Transverse colon (tissue), 4 donors: ENCODE results near the gene MRPS9. TPM values are rescaled to one million over a fixed set of nuclear protein-coding genes. Genes with fewer than 3 reads are reported as not detected.
A peak's percentile ranks its signal among the peaks of the same experiment; 100 is the strongest.

Source experiments
- DNase-seq: peaks from one replicate; pipeline ENCODE4 v3.0.0-alpha.2; 2019
- H3K27ac ChIP-seq, 4 donors: fragments of 200-600 bp; sonication (generic); 2 replicates each; pipeline ENCODE4 v1.5.1; 2016 to 2018; ENCODE audit warnings: inconsistent platforms in 4 of 4
- H3K27me3 ChIP-seq: fragments of 200-600 bp; sonication (generic); 2 replicates; pipeline ENCODE4 v1.5.1; 2017; ENCODE audit warnings: inconsistent platforms
- H3K36me3 ChIP-seq, 4 donors: fragments of 200-600 bp; sonication (generic); 2 replicates each; pipeline ENCODE4 v1.5.1; 2017 to 2019; ENCODE audit warnings: inconsistent platforms in 4 of 4
- H3K4me1 ChIP-seq, 4 donors: fragments of 200-600 bp; sonication (generic); 2 replicates each; pipeline ENCODE4 v1.5.1; 2017 to 2020; ENCODE audit warnings: inconsistent platforms in 4 of 4
- H3K4me3 ChIP-seq, 4 donors: fragments of 200-600 bp; sonication (generic); 1 replicate in 1 of 4; 2 replicates in 3 of 4; pipeline versions ENCODE4 v1.5.1 to v1.6.1; 2017 to 2019; ENCODE audit warnings: inconsistent platforms in 4 of 4
- H3K9me3 ChIP-seq, 2 donors: fragments of 200-600 bp; sonication (generic); 2 replicates each; pipeline ENCODE4 v1.5.1; 2017 to 2019; ENCODE audit warnings: inconsistent platforms in 2 of 2
- CTCF ChIP-seq, 5 experiments: fragments of 200-600 bp in 3 of 5; fragments of 450-650 bp in 2 of 5; sonication (generic) in 3 of 5; IDR thresholded peaks; 1 replicate in 2 of 5; 2 replicates in 3 of 5; pipeline ENCODE4 v1.5.1; 2016 to 2017; ENCODE audit warnings: antibody characterized with exemption in 5 of 5, inconsistent platforms in 3 of 5, mild to moderate bottlenecking in 2 of 5, moderate library complexity in 1 of 5
- EP300 ChIP-seq: sonication (generic); formaldehyde crosslinking; IDR thresholded peaks from one replicate; pipeline ENCODE4 v1.6.1; 2017; ENCODE audit warnings: antibody characterized with exemption, low read depth
- POLR2A ChIP-seq: fragments of 450-650 bp; IDR thresholded peaks from one replicate; pipeline ENCODE4 v1.6.1; 2016; ENCODE audit warnings: antibody characterized with exemption, mild to moderate bottlenecking, moderate library complexity
- POLR2AphosphoS5 ChIP-seq, 3 donors: sonication (generic); formaldehyde crosslinking; IDR thresholded peaks; one replicate each; pipeline ENCODE4 v1.6.1; 2016; ENCODE audit warnings: antibody characterized with exemption in 3 of 3
- WGBS, 2 donors: methylation state at CpG; one replicate each; pipeline ENCODE4 v1.1.5; 2018; ENCODE audit warnings: low coverage in 1 of 2; 5-methylcytosine and 5-hydroxymethylcytosine counted together
- in situ Hi-C, 4 donors: fragments of 200-750 bp; cut with MboI; loops; one replicate each; pipeline versions ENCODE4 v1.15.0 to v1.15.1; 2017; ENCODE audit warnings: low sequenced_read_pairs in 3 of 4, low pct_ligation_motif_present in 1 of 4, low pct_unique_long_range_greater_than_20kb in 1 of 4
- intact Hi-C: fragments of 100-400 bp; cut with DNase I; formaldehyde crosslinking; loops from one replicate; pipeline ENCODE4 v1.15.1; 2023; ENCODE audit warnings: low total_unique reads
- total RNA-seq, 4 donors: library from RNA; depleted of rRNA; stranded (reverse); fragments of >200 nt; gene quantifications; one replicate each; pipeline ENCODE4 v1.1.0, GENCODE V29; 2016

MRPS9 gene
- total RNA-seq, 4 donors from 2014 or later, result 12.9 to 27.8 (median 23.4) TPM

DNA sequence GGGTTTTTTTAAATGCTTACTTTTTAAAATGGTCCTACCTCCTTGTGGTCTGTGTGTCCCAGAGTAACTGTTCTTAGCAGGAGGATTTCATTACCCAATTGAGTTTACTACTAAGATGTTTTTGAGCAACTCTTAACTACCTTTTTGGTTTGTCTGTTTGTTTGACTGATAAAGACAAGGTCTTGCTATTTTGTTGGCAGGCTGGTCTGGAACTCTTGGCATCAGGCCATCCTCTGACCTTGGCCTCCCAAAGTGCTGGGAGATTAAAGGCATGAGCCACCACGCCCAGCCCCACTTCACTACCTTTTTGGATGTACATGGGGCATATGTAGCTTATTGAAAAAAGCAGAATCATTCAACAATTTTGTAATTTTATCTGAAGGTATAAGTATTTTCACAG is 14.9 kb downstream of the MRPS9 start:
- Histone ChIP-seq H3K9me3 (no peaks in the 10 kb centered on the region), H3K4me3 (no peak overlapping the region), H3K27me3 (no peaks in the 10 kb centered on the region), H3K4me1 (peaks cover 0 to 8% (median 0%) of the 10 kb centered on the region in 4 donors), H3K36me3 (peaks cover 0 to 18% (median 0%) of the 10 kb centered on the region in 4 donors), H3K27ac (no peak overlapping the region)
- WGBS, 2 donors, result 57 to 88% methylated on average over 1 of the region's 1 CpG
- DNase-seq, result peak; percentile 41
- intact Hi-C loops (no loop called here), in situ Hi-C loops (no loop called here)
- TF ChIP-seq POLR2A, result no peak
- TF ChIP-seq EP300, result no peak
- TF ChIP-seq POLR2AphosphoS5 (IDR thresholded peaks at IDR 0.05), result no peak
- no peak for TF ChIP-seq CTCF (IDR thresholded peaks at IDR 0.05)

DNA sequence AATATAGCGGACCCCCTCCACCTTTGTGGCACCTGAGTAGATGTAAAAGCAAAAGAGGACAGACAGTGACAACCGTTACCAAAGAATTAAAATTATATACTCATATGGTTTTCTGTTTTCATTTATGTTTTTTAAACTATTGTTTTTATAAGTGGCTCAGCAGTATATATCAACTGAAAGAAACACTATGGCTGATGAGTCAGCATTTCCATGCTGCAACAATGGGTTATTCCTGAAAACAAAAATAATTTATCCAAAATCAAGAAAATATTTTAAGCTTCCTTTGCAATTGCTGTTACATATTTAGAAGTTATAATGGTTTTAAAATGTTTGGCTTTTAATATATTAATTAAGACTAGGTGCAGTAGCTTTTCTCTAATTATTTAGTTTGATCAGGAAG is 17.7 kb downstream of the MRPS9 start:
- H3K27me3 ChIP-seq, result no peaks in the 10 kb centered on the region
- no peak for DNase-seq
- intact Hi-C loops, result no loop called here
- peaks cover 0 to 9% (median 0%) of the 10 kb centered on the region in 4 donors for H3K36me3 ChIP-seq
- in situ Hi-C loops, result no loop called here
- TF ChIP-seq POLR2AphosphoS5 (IDR thresholded peaks at IDR 0.05) (no peak), POLR2A (no peak), EP300 (no peak), CTCF (IDR thresholded peaks at IDR 0.05) (no peak)
- H3K27ac ChIP-seq, result no peak overlapping the region
- WGBS, 2 donors, result 74 to 87% methylated on average over 2 of the region's 2 CpGs
- peaks cover 0 to 8% (median 0%) of the 10 kb centered on the region in 4 donors for H3K4me1 ChIP-seq
- H3K4me3 ChIP-seq, result no peak overlapping the region
- H3K9me3 ChIP-seq, result no peaks in the 10 kb centered on the region

DNA sequence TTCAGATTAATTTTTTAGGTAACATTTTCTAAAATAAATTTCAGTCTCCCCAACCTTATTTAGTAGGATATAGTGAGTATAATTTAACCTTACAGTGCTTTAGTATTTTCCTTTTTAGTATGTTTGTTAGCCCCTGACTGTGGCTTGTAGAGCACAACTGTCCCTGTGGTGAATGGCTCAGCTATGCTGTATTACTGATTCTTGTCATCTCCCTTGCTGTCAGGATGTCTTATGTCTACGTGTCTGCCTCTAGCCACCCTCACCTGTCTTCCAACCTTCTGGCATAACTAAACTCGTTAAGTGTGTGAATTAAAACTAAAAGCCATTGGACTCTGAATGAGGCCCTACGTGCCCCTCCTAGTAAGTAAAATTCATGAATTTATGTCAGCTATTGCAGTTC is 18.4 kb downstream of the MRPS9 start:
- intact Hi-C loops (no loop called here), in situ Hi-C loops (no loop called here)
- no peak overlapping the region for H3K27ac ChIP-seq
- DNase-seq, result no peak
- TF ChIP-seq EP300 (no peak), POLR2AphosphoS5 (IDR thresholded peaks at IDR 0.05) (no peak), CTCF (IDR thresholded peaks at IDR 0.05) (no peak), POLR2A (no peak)
- no peak overlapping the region for H3K4me3 ChIP-seq
- H3K36me3 ChIP-seq, result peaks cover 0 to 2% (median 0%) of the 10 kb centered on the region in 4 donors
- 87 to 97% methylated on average over 3 of the region's 3 CpGs for WGBS, 2 donors
- H3K4me1 ChIP-seq, result peaks cover 0 to 8% (median 0%) of the 10 kb centered on the region in 4 donors
- H3K9me3 ChIP-seq, result no peaks in the 10 kb centered on the region
- H3K27me3 ChIP-seq, result no peaks in the 10 kb centered on the region

- Histone ChIP-seq H3K27me3 (no peaks in the 10 kb centered on the region), H3K9me3 (no peaks in the 10 kb centered on the region), H3K27ac (no peak overlapping the region), H3K4me3 (no peak overlapping the region), H3K4me1 (peaks cover 0 to 8% (median 0%) of the 10 kb centered on the region in 4 donors), H3K36me3 (no peaks in the 10 kb centered on the region)
- no peak for DNase-seq
- intact Hi-C loops (no loop called here), in situ Hi-C loops (no loop called here)
- 59 to 75% methylated on average over 1 of the region's 1 CpG for WGBS, 2 donors
- TF ChIP-seq POLR2A (no peak), CTCF (IDR thresholded peaks at IDR 0.05) (no peak), EP300 (no peak), POLR2AphosphoS5 (IDR thresholded peaks at IDR 0.05) (no peak)
Observed at GRCh38 chr2:105057005-105057404, 19.1 kb downstream of the MRPS9 start.
